ENCODE measurements around the gene CDC5L. TPM values are rescaled to one million over a fixed set of nuclear protein-coding genes. Genes with fewer than 3 reads are reported as not detected.

CDC5L gene
- polyA plus RNA-seq, 1 donor (not counting 4 experiments of a cell fraction or from before 2014, with no cell fraction given): 16.6 TPM

- Histone ChIP-seq H3K9me1 (ENCODE audit: control insufficient read depth, extremely low read depth, insufficient read depth, low read length) (no peaks in the 10 kb centered on the region), H3K36me3 (ENCODE audit: control insufficient read depth in 2 of 2, extremely low read depth in 1 of 2, insufficient read depth in 2 of 2, low read length in 2 of 2) (no peaks in the 10 kb centered on the region), H3K4me3 (ENCODE audit: control insufficient read depth in 2 of 3, extremely low read depth in 1 of 3, insufficient read depth in 2 of 3, low read depth in 1 of 3, low read length in 3 of 3) (no peak overlapping the region), H4K20me1 (ENCODE audit: control insufficient read depth, extremely low read depth, insufficient read depth, low read length) (no peaks in the 10 kb centered on the region), H3K27ac (ENCODE audit: control insufficient read depth, insufficient read depth, low read length) (peak overlapping the region; percentile 28), H3K9me3 (ENCODE audit: control insufficient read depth, low read depth, low read length) (no peaks in the 10 kb centered on the region), H3K4me2 (ENCODE audit: control insufficient read depth, extremely low read depth, insufficient read depth, low read depth, low read length) (peak overlapping the region; percentile 0), H3K27me3 (ENCODE audit: control insufficient read depth, extremely low read depth, insufficient read depth, low read length) (no peaks in the 10 kb centered on the region), H3K9ac (ENCODE audit: control insufficient read depth, extremely low read depth, insufficient read depth, low read length) (peak overlapping the region; percentile 24), H3K4me1 (ENCODE audit: control insufficient read depth, extremely low read depth, insufficient read depth, low read length) (peaks cover 42% of the 10 kb centered on the region), H3K79me2 (ENCODE audit: control insufficient read depth, insufficient read depth, low read length) (no peaks in the 10 kb centered on the region), H2AFZ (ENCODE audit: control insufficient read depth, low read length) (peak overlapping the region; percentile 60)
- DNase-seq (ENCODE audit: low read depth, low spot score): no peak
- TF ChIP-seq EZH2 (IDR thresholded peaks at IDR 0.05; ENCODE audit: low read length): no peak
- TF ChIP-seq, protein P1, sequence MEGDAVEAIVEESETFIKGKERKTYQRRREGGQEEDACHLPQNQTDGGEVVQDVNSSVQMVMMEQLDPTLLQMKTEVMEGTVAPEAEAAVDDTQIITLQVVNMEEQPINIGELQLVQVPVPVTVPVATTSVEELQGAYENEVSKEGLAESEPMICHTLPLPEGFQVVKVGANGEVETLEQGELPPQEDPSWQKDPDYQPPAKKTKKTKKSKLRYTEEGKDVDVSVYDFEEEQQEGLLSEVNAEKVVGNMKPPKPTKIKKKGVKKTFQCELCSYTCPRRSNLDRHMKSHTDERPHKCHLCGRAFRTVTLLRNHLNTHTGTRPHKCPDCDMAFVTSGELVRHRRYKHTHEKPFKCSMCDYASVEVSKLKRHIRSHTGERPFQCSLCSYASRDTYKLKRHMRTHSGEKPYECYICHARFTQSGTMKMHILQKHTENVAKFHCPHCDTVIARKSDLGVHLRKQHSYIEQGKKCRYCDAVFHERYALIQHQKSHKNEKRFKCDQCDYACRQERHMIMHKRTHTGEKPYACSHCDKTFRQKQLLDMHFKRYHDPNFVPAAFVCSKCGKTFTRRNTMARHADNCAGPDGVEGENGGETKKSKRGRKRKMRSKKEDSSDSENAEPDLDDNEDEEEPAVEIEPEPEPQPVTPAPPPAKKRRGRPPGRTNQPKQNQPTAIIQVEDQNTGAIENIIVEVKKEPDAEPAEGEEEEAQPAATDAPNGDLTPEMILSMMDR (optimal IDR thresholded peaks at IDR 0.05 in 1 of 3, IDR thresholded peaks at IDR 0.05 in 1 of 3, conservative IDR thresholded peaks at IDR 0.05 in 1 of 3; ENCODE audit: extremely low read depth in 1 of 3, insufficient read depth in 2 of 3, low read length in 3 of 3): peak; percentile 31 to 39 (median 38)
- FAIRE-seq: peak; percentile 98
- dilution Hi-C loops (cut with MboI; ENCODE audit: extremely low pct_ligation_motif_present, low sequenced_read_pairs): no loop called here
These were observed 98.3 kb downstream of the CDC5L start for GRCh38 chr6:44485601-44486401.

DNA sequence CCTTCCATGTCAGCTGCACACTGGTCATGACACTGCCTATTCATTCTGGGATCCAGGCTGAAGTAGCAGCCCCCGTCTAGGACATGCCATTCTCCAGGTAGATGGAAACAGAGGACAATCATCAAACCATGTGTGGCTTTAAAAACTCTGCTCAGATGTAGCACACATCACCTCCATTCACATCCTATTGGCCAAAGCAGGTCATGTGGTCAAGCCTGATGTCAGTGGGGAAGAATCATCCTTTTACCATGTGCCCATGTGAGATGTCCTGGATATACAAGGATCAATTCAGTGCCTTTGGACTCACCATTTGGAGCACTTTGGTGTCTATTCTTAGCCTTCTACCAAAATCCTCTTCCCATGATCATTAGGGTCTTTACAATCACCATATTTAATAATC, 99.5 kb downstream of the CDC5L start:
- dilution Hi-C loops (cut with MboI; ENCODE audit: extremely low pct_ligation_motif_present, low sequenced_read_pairs): no loop called here
- Histone ChIP-seq H4K20me1 (ENCODE audit: control insufficient read depth, extremely low read depth, insufficient read depth, low read length) (no peaks in the 10 kb centered on the region), H3K4me1 (ENCODE audit: control insufficient read depth, extremely low read depth, insufficient read depth, low read length) (peaks cover 52% of the 10 kb centered on the region), H3K9me3 (ENCODE audit: control insufficient read depth, low read depth, low read length) (no peaks in the 10 kb centered on the region), H3K9me1 (ENCODE audit: control insufficient read depth, extremely low read depth, insufficient read depth, low read length) (no peaks in the 10 kb centered on the region), H3K9ac (ENCODE audit: control insufficient read depth, extremely low read depth, insufficient read depth, low read length) (no peak overlapping the region), H3K27ac (ENCODE audit: control insufficient read depth, insufficient read depth, low read length) (peak overlapping the region; percentile 28), H3K36me3 (ENCODE audit: control insufficient read depth in 2 of 2, extremely low read depth in 1 of 2, insufficient read depth in 2 of 2, low read length in 2 of 2) (no peaks in the 10 kb centered on the region), H3K4me3 (ENCODE audit: control insufficient read depth in 2 of 3, extremely low read depth in 1 of 3, insufficient read depth in 2 of 3, low read depth in 1 of 3, low read length in 3 of 3) (no peak overlapping the region), H3K79me2 (ENCODE audit: control insufficient read depth, insufficient read depth, low read length) (no peaks in the 10 kb centered on the region), H3K27me3 (ENCODE audit: control insufficient read depth, extremely low read depth, insufficient read depth, low read length) (no peaks in the 10 kb centered on the region), H3K4me2 (ENCODE audit: control insufficient read depth, extremely low read depth, insufficient read depth, low read depth, low read length) (no peak overlapping the region), H2AFZ (ENCODE audit: control insufficient read depth, low read length) (no peak overlapping the region)
- DNase-seq (ENCODE audit: low read depth, low spot score) (no peak), FAIRE-seq (no peak)
- TF ChIP-seq, protein P1 (optimal IDR thresholded peaks at IDR 0.05 in 1 of 3, IDR thresholded peaks at IDR 0.05 in 1 of 3, conservative IDR thresholded peaks at IDR 0.05 in 1 of 3; ENCODE audit: extremely low read depth in 1 of 3, insufficient read depth in 2 of 3, low read length in 3 of 3): no peak
- no peak for TF ChIP-seq EZH2 (IDR thresholded peaks at IDR 0.05; ENCODE audit: low read length)
